OCI-LY3 (cell line): ENCODE results near the gene KCNAB3.

Source experiments
- H2AFZ ChIP-seq: fragments of 200-600, 300-600 bp; shearing (Covaris generic); 2 replicates; pipeline ENCODE4 v1.6.0; 2014; ENCODE audit warnings: antibody characterized with exemption, low read depth, low read length
- H3K27ac ChIP-seq: fragments of 200-600, 300-600 bp; sonication (generic); 2 replicates; pipeline ENCODE4 v1.5.1; 2014; ENCODE audit warnings: mild to moderate bottlenecking, low read length, moderate library complexity, mixed read lengths
- H3K27me3 ChIP-seq: fragments of 200-600, 300-600 bp; sonication (generic); 2 replicates; pipeline ENCODE4 v1.6.1; 2014; ENCODE audit warnings: low read depth, low read length, mixed read lengths
- H3K36me3 ChIP-seq: fragments of 200-600, 300-600 bp; sonication (generic); replicated peaks from 2 replicates; pipeline ENCODE3; 2014; ENCODE audit warnings: low read depth, low read length, mixed read lengths
- H3K4me1 ChIP-seq: fragments of 300-600, 200-600 bp; sonication (generic); 2 replicates; pipeline ENCODE4 v1.6.1; 2014; ENCODE audit warnings: low read length, mixed read lengths
- H3K4me2 ChIP-seq: fragments of 200-600, 300-600 bp; sonication (generic); 2 replicates; pipeline ENCODE4 v1.6.1; 2014; ENCODE audit warnings: low read length, mixed read lengths
- H3K4me3 ChIP-seq: fragments of 300-600, 200-600 bp; sonication (generic); 2 replicates; pipeline ENCODE4 v1.5.1; 2014; ENCODE audit warnings: antibody characterized with exemption, mild to moderate bottlenecking, low read length, moderate library complexity
- H3K79me2 ChIP-seq: fragments of 300-600, 200-600 bp; shearing (Covaris generic); 2 replicates; pipeline ENCODE4 v1.6.1; 2014; ENCODE audit warnings: mild to moderate bottlenecking, low read length, mixed read lengths
- H3K9ac ChIP-seq: fragments of 300-600, 200-600 bp; shearing (Covaris generic); 2 replicates; pipeline ENCODE4 v1.6.0; 2014; ENCODE audit warnings: mild to moderate bottlenecking, low read length, moderate library complexity
- H3K9me3 ChIP-seq: fragments of 200-600, 300-600 bp; shearing (Covaris generic); 2 replicates; pipeline ENCODE4 v1.6.1; 2014; ENCODE audit warnings: low read length, mixed read lengths; ENCODE audit not compliant: insufficient read depth
- H4K20me1 ChIP-seq: fragments of 200-600, 300-600 bp; sonication (generic); 2 replicates; pipeline ENCODE4 v1.6.1; 2016; ENCODE audit warnings: low read length, mixed read lengths; ENCODE audit not compliant: insufficient read depth
- CTCF ChIP-seq: fragments of 200-600, 300-600 bp; sonication (generic); IDR thresholded peaks from 2 replicates; pipeline ENCODE4 v1.5.1; 2014; ENCODE audit warnings: antibody characterized with exemption, low read length, low read depth
- EZH2phosphoT487 ChIP-seq: fragments of 200-600 bp; shearing (Covaris generic); IDR thresholded peaks from 2 replicates; pipeline ENCODE4 v1.6.1; 2018; ENCODE audit warnings: antibody characterized with exemption, mixed run types, low read depth

The KCNAB3 gene

GRCh38 chr17:7887038-7887481, 42.6 kb downstream of the KCNAB3 start:
- peak overlapping the region; percentile 91 for H3K9ac ChIP-seq
- peak overlapping the region; percentile 99 for H3K4me3 ChIP-seq
- H3K9me3 ChIP-seq: no peaks in the 10 kb centered on the region
- peak overlapping the region; percentile 94 for H3K4me2 ChIP-seq
- H3K27me3 ChIP-seq: no peaks in the 10 kb centered on the region
- TF ChIP-seq CTCF (no peak), EZH2phosphoT487 (no peak)
- no peak overlapping the region for H2AFZ ChIP-seq
- peaks cover 4% of the 10 kb centered on the region for H3K36me3 ChIP-seq
- H3K79me2 ChIP-seq: peaks cover 39% of the 10 kb centered on the region
- H3K27ac ChIP-seq: peak overlapping the region; percentile 79
- peaks cover 20% of the 10 kb centered on the region; the same call in 1 of the 2 replicates for H3K4me1 ChIP-seq
- H4K20me1 ChIP-seq: peaks cover 5% of the 10 kb centered on the region; the same call in 1 of the 2 replicates

GRCh38 chr17:7886227-7887037, 43.2 kb downstream of the KCNAB3 start:
- H3K9ac ChIP-seq: peak overlapping the region; percentile 91
- H2AFZ ChIP-seq: no peak overlapping the region
- TF ChIP-seq CTCF (no peak), EZH2phosphoT487 (no peak)
- H4K20me1 ChIP-seq: peaks cover 5% of the 10 kb centered on the region; the same call in 1 of the 2 replicates
- H3K27me3 ChIP-seq: no peaks in the 10 kb centered on the region
- H3K4me3 ChIP-seq: peak overlapping the region; percentile 99
- peaks cover 39% of the 10 kb centered on the region for H3K79me2 ChIP-seq
- peak overlapping the region; percentile 79 for H3K27ac ChIP-seq
- peak overlapping the region; percentile 94 for H3K4me2 ChIP-seq
- H3K9me3 ChIP-seq: no peaks in the 10 kb centered on the region
- peaks cover 20% of the 10 kb centered on the region; the same call in 1 of the 2 replicates for H3K4me1 ChIP-seq
- peaks cover 4% of the 10 kb centered on the region for H3K36me3 ChIP-seq

- no peak for TF ChIP-seq EZH2phosphoT487
- TF ChIP-seq CTCF: no peak
- no peaks in the 10 kb centered on the region for H3K9me3 ChIP-seq
- no peaks in the 10 kb centered on the region for H3K27me3 ChIP-seq
- H3K4me2 ChIP-seq: peak overlapping the region; percentile 94
- H2AFZ ChIP-seq: no peak overlapping the region; the same call in 1 of the 2 replicates
- peaks cover 4% of the 10 kb centered on the region for H3K36me3 ChIP-seq
- H3K4me1 ChIP-seq: peaks cover 23% of the 10 kb centered on the region
- peak overlapping the region; percentile 79 for H3K27ac ChIP-seq
- H3K9ac ChIP-seq: peak overlapping the region; percentile 91
- peaks cover 39% of the 10 kb centered on the region for H3K79me2 ChIP-seq
- peak overlapping the region; percentile 99 for H3K4me3 ChIP-seq
- peaks cover 5% of the 10 kb centered on the region; the same call in 1 of the 2 replicates for H4K20me1 ChIP-seq
Observed at GRCh38 chr17:7885367-7886226, 44.1 kb downstream of the KCNAB3 start.
